ELR (cell line): ENCODE measurements around the gene ZNF654.
"Not testable (repeated sequence)": the region's sequence is repeated elsewhere in the genome, so short reads cannot be mapped to it uniquely, and the experiment has no call there.

Source experiments
- DNase-seq: peaks from one replicate; pipeline ENCODE4 v3.0.0-alpha.2; 2015; ENCODE audit warnings: low read depth

Gene ZNF654

GRCh38 chr3:88061746-88062145 is 2.7 kb downstream of the ZNF654 start:
- peak; percentile 17 for DNase-seq

GRCh38 chr3:88075072-88075471 is 16.0 kb downstream of the ZNF654 start:
- DNase-seq, result no peak

DNA sequence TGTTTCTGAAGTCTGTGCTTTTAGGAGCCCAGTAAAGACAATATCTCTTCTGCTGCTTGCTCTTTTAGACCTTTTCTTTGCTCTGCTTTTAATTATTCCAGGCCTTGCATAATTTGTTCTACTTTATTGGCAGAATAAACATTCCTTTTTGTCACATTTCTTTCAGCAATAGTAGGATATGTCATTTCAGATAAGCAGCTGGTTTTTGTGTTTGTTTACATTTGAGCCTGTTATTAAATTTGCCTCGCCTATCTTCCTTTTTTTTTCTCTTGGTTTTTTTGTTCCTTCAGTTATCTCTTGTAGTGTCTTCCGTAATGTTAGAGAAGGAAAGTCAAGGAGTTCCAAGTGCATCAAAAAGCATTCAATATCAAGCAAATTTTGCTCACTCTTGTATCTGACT is 16.4 kb downstream of the ZNF654 start:
- DNase-seq, result no peak

DNA sequence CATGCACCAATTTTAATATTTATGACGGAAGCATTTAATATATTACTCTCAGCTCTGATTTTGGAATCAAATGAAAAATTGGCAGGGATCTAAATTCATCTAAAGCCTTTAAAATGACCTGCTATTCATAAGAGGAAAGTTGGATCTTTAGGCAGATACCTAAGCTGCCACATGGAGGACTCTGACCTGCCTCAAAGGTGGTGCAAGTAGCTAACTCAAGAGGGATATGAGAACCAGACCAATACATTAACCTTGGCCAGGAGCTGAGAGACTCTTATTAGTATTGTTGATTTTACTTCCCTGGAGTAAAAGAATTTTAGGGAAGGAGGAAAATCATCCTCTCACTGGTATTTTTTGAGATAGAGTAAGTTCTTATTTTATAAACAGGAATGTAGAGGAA is 17.7 kb downstream of the ZNF654 start:
- no peak for DNase-seq

GRCh38 chr3:88078932-88079331 is 19.9 kb downstream of the ZNF654 start:
- no peak for DNase-seq

- DNase-seq, result no peak
Measured at GRCh38 chr3:88082854-88083253, 23.8 kb downstream of the ZNF654 start.

- DNase-seq, result no peak
Measured at GRCh38 chr3:88084097-88084501, 25.0 kb downstream of the ZNF654 start.

DNA sequence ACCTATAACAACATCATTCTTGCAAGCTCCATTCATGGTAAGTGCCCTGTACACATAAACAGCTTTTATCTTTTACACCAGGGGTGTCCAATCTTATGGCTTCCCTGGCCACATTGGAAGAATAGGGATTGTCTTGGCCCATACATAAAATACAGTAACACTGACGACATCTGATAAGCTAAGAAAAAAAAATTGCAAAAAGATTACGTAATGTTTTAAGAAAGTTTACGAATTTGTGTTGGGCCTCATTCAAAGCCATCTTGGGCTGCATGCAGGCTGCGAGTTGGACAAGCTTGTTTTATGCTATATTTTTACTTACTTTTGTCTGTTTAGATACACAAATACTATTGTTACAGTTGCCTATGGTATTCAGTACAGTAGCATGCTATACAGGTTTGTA is 31.6 kb downstream of the ZNF654 start:
- DNase-seq, result no peak

- DNase-seq, result no peak
Measured at GRCh38 chr3:88092270-88092669, 33.2 kb downstream of the ZNF654 start.

DNA sequence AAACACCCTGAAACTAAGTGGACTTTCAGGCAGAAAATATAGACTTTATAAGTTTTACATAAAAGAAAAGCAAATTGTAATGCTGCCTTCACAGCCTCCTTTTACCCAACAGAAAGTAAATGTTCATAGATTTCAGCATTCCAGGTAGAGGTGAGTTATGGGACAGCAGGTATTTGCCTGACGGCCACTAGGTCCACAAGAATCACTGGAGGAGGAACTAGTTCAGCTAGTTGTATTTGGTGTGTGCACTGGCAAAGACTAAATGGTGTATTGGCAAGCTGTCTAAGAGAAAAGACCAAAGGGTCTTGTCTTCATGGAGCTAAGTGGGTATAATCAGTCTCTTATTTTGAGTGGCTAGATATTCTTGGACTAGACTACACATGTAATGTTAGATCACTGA is 34.2 kb downstream of the ZNF654 start:
- no peak for DNase-seq

- no peak for DNase-seq
Measured at GRCh38 chr3:88101142-88101541, 42.1 kb downstream of the ZNF654 start.

DNA sequence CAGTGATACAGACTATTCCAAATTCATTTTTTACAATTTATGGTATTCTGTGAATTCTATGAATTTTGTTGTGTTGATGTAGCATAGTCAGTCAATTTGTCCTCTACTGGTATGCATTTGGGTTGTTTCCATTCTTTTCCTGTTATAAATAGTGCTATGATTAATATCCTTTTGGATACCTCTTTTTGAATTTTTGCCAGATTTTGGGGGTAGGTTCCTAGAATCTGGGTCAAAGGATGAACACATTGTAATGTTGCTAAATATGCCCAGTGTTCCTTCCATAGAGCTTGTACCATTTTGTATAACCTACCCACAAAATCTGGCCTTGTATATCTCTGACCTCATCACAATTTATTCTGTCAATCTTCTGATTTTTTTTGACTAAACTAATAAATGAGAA is 46.3 kb downstream of the ZNF654 start:
- DNase-seq, result peak; percentile 54

- no peak for DNase-seq
Measured at GRCh38 chr3:88112289-88112688, 53.2 kb downstream of the ZNF654 start.

GRCh38 chr3:88113311-88114162 is 54.5 kb downstream of the ZNF654 start:
- DNase-seq, result peak; percentile 82

- DNase-seq, result no peak
Measured at GRCh38 chr3:88114878-88115549, 56.0 kb downstream of the ZNF654 start.

GRCh38 chr3:88117683-88118082 is 58.6 kb downstream of the ZNF654 start:
- DNase-seq, result no peak

- not testable (repeated sequence) for DNase-seq
Measured at GRCh38 chr3:88118603-88119002, 59.5 kb downstream of the ZNF654 start.

- DNase-seq, result no peak
Measured at GRCh38 chr3:88123526-88123925, 64.5 kb downstream of the ZNF654 start.

GRCh38 chr3:88131695-88132094 is 72.6 kb downstream of the ZNF654 start:
- no peak for DNase-seq

DNA sequence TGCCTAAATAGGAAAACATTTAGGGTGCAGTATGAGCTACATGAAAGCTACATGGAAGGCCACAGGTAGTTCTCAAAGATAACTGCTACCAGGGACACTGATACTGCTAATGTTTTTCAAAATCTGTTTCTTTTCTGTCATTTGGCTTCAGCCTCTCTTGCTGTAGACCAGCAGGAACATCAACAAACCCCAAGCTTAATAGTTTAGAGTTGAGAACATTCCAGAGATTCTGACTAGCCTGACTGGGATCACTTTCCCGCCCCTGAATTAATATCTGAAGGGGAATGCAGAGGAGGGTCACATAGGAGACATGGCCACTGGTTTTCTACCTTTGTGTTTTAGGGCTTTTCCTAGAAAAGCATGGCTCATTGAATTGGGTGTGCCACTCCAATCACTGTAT is 73.8 kb downstream of the ZNF654 start:
- no peak for DNase-seq

GRCh38 chr3:88133711-88134263 is 74.7 kb downstream of the ZNF654 start:
- no peak for DNase-seq

DNA sequence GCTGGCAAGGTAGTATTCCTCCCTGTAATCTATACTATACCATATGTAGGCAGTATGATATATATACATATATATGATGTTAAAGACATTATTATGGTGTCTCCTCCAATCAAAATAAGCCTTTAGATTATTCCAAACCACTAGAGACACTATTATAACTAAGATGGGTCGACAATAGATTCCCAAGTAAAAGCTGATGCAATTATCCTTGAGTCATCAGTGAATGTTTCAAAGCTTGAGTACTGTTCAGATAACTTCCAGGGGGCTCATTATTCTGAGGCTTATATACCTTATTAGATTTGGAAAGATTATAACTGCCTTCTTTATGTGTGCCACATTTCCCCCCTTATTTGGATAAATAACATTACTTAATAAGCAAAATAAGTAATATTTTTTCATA is 78.8 kb downstream of the ZNF654 start:
- DNase-seq, result peak; percentile 69

DNA sequence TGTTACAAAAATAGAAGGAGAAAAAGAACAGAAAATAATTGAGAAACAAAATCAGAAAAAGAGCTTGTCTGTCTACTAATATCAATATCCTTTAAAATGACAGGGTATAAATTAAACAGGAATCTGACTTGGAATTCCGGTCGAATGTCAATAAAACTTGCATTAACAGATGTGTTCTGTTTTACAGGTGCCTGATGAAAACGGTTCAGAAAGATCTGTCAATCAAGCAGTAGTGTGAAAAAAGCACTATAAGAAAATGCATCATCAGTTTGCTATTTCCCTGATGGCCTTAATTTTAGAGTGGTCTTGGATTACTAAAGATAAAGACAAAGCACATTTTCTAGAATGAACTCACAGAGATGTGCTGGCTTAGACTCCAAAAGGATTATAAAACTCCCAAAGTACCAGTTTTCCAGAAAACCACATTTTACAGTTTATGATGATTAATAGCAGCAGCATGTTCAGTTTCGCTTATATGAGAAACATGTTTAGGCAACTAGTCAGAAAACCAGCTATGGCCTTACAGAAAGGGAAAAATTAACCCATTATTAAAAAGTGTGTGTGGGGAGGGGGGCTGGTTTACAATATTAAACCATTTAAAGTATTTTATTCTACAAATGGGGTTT is 82.5 kb downstream of the ZNF654 start:
- DNase-seq, result peak; percentile 92
